HUDEP-2 (cell line): ENCODE measurements around the gene GPN2.

Source experiments
- DNase-seq, 76 experiments: peaks; one replicate each; lab custom pipeline; 2025; ENCODE audit not compliant: unreplicated experiment in 76 of 76; lab: John Stamatoyannopoulos, UW

The GPN2 gene

DNA sequence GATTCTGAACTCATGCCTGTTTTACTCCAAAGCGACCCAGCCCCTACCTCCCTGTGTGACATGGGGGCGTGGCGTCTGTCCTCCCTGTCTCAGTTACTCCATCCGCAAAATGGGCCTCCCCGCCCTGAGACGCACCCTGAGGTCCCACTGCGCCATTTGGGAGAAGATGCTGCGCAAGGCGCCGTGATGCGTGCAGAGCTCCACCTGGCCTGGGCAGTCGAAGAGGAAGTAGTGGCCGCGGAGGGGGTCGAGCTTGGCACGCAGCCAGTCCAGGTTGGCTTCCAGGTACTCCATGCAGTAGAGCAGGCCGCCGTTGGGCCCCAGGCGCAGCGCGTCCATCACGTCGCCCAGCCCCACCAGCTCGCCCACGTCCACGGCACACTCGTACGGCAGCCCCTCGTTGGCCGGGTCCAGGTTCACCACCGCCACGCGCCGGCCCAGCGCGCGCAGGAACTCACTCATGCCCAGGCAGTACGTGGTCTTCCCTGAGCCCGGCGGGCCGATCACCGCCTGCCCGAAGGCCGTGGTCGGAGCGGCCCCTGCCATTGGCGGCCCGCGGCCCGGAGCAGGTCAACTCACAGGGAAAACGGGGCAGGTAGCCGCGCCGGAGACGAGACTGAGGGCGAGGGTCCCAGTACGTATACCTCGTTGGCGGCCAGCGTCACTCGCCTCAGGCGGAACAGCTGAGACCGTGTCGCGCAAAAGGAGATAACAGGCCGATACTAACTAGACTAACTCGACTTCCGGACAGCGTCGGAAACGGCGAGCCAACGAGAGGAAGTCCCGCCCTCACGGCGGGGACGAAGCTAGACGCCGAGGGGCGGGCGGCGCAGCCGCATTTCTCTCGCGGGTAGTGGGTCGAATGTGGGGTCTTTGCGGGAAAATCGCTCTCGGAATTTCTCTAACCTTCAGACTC is at the start of gene GPN2:
TSS of gene GPN2 (minus strand) at position 733 of the 916 bp plus-strand sequence. CDS start at position 546, 187 bp downstream.
- peak in 73 of 76 experiments; percentile 38 to 83 (median 69) for DNase-seq

DNA sequence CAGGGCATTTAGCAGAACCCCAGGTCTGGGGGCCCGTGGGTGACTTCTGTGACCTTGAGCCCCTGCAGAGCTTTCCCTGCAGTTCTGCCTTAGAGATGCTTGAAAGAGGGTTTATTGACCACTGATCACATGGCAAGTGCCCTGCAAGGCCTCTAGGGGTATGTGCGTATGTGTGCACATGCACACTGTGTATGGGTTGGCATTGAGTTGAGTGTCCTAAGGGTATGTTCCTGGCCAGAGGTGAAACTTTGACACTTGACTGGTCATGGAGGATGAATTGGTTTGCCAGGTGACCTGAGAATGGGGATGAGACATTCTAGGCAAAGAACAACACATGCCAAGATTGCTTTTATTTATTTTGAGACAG is 48.6 kb upstream of the GPN2 start:
- DNase-seq, result no peak

DNA sequence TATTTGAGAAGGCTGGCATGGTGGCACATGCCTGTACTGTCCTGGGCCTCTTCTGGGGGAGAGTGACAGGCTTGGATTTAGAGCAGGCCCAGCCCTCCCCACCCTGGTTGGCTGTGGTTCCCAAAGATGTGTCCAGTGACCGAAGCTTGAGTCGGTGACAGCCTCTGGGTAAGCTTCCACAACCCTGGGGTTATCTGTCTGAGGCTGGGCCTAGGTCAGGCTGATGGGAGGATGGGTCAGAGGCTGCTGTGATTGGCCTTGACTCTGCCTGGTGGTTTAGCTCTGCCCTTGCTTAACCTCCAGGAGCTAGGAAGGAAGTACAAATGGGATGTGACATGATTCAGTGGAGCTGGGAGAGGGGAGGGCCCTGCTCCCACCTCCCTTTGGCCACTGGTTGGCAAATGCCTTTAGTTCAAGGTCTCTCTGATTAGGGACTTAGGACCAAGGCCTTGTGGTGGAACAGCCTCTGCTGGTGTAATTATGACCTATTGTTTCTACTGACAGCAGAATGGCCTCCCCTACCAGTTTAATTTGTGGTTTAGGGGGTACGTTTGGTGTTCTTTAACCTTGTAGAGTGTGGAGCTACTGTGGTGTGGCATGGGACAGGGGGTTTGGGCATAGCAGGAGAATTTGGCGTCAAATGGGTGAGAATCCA is 48.0 kb upstream of the GPN2 start:
- DNase-seq, result no peak

DNA sequence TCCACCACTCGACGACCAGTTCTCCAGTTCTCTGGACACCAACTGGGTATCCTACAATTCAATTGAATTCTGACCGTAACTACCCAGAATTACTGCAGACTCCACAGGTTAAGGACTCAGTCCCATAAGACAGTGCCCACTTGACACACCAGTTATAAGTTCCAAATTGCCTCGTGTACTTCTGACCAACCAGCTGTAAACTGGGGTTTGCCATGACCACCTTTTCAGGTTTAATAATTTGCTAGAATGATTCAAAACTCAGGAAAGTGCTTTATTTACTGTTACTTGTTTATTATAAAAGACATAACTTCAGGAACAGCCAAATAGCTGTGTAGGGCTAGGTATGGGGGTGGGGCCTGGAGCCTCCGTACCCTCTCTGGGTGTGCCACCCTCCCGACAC is 46.7 kb upstream of the GPN2 start:
- DNase-seq, result no peak

DNA sequence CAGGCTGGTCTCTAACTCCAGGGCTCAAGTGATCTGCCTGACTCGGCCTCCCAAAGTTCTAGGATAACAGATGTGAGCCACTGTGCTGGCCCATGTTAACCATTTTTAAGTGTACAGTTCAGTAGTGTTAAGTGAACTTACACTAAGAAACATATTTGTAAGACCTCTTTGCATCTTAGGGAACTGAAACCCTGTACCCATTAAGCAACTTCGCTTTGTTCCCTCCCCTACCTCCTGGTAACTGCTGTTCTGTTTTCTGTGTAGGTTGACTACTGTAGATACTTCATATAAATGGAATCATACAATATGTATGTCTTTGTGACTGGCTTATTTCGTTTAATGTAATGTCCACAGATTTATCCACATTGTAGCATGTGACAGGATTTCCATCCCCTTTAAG is 42.4 kb upstream of the GPN2 start:
- DNase-seq, result no peak

DNA sequence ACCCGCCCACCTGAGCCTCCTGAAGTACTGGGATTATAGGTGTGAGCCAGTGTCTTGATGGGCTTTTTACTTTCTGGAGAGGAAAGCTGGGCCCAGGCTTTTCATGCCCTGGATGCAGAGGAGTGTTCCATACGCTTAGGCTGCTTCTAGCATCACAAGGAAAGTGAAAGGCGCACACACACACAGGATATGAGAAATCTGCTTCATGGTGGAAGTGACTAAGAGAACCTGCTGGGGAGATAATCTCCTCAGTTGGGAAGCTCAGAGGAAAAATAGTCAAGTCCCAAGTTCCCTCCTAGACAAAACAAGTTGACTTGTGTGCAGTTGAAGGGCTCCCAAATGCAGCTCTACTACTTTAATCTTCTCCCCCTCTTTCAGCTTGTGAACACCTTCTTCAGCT is 33.6 kb upstream of the GPN2 start:
- no peak for DNase-seq

DNA sequence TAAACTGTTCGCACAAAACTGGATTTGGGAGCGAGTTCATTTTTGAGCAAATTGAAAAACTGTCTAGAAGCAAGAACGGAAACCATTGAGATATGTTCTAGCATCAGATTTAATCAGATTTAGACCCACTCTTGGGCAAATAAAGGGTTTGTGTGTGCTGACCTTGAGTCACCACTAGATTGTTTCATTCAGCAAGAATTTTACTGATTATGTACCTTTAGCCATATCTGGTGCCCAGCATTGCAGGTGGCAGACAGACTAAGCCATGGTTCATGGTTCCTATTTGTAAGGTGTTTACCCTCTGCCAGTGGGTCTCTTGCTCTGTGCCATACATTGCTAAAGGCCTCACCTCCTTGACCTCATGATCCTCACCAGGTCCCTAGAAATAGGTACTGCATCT is 32.8 kb upstream of the GPN2 start:
- DNase-seq, result no peak

DNA sequence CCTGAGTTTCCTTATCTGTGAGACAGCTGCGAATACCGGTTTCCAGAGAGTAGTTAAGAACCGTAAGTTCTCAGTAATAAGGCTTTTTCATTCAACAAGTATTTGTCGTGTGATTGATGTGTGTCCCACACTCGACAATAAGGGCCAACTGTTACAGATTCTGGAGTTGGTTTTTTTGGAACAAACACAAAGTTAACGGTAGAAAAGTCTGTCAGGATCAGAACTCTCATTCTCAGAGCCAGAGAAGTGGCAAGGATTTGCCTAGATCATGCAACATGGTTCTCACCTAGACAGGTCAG is 32.3 kb upstream of the GPN2 start:
- peak in 1 of 76 experiments; percentile 3 for DNase-seq

DNA sequence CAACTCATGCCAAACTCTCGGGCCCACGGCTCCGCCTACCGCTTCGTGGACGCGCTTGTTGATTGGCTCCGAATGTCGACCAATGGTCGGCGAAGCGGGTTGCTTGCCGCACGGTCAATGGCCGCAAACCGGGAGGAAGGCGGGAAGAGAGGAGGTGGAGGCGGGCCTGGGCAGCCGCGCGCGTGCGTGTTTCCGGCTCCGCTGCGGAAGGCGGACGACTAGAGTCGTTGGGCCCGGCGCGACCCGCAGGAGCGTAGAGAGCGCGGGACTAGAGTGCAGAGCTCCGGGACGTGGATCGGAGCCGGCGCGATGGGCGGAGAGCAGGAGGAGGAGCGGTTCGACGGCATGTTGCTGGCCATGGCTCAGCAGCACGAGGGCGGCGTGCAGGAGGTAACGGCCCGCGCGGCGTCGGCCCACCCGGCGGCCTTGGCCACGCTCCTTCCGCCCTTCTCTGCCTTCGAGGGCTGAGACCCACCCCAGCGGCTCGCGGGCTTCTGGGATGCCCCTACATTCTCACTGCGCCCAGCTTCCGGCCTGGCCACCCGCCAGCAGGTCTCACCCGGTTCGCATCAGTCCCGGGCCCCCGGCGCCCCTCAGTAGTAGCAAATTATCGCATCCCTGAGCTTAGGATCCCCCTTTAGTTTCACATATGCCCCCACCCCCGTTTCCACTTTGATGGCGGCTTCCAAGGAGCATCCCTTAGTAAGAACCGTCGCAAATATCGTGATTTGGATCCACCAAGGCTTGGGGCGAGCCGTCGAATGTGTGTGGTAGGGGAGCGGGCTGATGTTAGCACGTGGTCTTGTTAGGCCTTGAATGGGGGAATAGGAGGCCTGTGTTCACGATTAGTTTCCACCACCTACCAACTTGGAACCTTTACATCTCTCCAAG is 31.7 kb upstream of the GPN2 start, which contains the start of gene NUDC:
TSS of gene NUDC (plus strand) at position 204 of the 891 bp plus-strand sequence. CDS start at position 310, 106 bp downstream.
- peak in 75 of 76 experiments; percentile 17 to 98 (median 93) for DNase-seq

DNA sequence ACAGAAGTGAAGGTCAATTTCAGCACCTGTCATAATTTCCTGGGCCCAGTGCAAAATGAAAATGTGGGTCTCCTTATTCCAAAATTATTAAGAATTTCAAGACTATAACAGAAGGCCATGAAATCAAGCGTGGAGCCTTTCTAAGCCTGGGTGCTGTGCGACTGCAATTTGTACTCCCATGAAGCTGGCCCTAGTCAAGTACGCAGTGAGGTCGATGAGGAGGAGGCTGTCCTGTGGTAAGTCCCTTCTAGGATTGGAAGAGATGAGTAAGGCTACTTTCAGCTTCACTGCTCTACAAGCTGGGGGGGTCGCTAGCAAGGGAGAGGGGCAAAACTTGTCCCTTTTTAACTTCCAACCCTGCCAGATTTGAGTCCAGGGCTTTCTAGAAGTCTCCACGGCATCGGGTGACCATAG is 31.1 kb upstream of the GPN2 start:
- DNase-seq, result no peak

DNA sequence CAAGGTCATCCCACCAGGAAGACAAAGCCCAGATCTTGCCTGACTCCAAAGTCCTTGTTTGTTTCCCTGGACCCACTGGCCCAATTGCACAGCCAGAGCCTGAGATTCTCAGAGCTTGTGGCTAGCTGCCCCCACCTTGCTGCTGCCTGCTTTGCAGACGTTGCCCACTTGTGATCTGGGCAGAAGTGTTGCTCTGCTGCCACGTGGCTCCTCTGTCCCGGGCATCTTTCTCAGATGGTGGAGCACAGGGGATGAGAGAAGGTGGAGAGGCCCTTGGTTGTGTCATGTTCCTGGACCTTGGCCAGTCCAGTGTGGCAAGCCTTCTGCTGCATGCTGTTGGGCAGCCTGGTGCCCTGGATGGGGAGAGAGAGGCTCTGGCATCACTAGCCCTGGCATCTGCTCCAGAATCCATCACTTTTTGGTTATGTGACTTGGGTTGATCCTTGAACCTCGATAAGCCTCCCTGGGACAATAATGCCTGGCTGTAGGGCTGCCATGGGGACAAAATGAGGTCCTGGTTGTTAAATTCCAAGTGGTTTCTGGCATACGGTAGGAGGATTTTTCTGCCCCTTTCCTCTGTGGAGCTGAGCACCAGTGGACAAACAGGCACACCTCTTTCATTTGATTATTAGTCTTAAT is 25.2 kb upstream of the GPN2 start:
- peak in 10 of 76 experiments; percentile 2 to 25 (median 13) for DNase-seq

DNA sequence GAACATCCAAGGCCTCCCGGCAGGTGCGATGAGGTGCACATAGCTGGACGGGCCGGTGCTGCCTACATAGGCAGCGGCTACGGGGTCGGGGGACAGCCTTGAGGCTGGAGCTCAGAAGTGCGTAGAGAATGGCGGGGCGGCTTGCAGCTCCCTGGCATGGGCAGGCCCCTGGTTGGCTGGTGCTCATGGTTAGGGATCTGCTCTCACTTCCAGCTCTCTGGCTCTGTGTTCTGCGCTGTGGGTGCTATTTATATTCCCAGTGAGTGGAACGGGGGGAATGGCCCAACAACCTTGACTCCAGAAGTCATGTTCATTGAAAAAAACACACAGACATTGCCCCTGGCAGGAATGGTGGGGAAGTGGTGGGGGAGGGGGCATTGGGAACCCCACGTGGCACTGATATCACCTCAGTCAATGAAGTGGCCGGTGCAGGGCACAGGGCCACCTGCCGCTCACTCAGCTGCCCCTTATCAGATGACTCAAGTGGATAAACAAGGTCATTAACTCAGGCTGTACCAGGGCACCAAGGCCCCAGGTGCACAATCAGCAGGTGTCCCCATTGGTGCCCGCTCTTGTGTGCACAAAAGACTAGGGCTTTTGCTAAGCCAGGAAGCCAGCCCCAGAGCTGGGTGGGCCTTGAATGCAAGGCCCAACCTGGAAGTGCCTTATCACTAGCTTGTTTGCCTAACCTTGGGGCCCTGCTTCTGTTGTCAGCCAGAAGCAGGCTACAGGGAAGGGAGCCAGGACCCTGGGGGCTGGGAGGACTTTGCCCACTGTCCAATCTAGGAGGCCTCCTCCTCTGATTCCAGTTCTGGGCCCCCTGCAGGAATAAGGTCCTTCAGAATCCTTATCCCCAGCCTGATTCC is 23.9 kb upstream of the GPN2 start, which contains the start of gene NR0B2:
TSS of gene NR0B2 (minus strand) at position 222 of the 866 bp plus-strand sequence. CDS start at position 187, 35 bp downstream.
- peak in 68 of 76 experiments; percentile 10 to 80 (median 58) for DNase-seq

DNA sequence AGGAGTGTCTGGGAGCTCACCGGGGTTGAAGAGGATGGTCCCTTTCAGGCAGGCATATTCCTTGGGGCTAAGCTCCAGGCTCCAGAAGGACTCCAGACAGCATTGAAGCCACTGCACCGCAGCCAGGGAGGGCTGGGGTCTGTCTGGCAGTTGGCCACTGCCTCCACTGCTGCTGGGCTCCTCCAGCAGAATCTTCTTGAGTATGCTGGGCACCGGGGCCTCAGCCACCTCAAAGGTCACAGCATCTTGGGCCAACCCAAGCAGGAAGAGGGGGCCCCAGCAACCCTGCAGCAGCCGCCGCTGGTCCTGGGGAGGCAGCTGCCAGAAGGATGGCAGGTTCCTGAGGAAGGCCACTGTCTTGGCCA is 23.3 kb upstream of the GPN2 start:
- peak in 2 of 76 experiments; percentile 6 to 37 for DNase-seq

DNA sequence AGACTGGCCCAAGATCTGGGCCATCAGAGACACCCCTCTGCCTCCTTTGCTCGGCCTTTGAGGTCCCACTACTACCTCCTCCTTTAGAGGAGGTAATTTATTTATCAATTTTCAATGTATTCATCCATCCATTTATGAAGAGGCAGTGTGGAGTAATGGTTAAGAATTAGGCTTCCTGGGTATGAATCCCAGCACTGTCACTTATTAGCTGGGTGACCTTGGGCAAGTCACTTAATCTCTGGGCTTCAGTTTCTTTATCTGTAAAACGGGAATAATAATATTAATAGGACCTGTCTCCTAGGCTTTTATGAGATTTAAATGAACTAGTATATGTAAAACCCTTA is 22.0 kb upstream of the GPN2 start:
- no peak for DNase-seq

DNA sequence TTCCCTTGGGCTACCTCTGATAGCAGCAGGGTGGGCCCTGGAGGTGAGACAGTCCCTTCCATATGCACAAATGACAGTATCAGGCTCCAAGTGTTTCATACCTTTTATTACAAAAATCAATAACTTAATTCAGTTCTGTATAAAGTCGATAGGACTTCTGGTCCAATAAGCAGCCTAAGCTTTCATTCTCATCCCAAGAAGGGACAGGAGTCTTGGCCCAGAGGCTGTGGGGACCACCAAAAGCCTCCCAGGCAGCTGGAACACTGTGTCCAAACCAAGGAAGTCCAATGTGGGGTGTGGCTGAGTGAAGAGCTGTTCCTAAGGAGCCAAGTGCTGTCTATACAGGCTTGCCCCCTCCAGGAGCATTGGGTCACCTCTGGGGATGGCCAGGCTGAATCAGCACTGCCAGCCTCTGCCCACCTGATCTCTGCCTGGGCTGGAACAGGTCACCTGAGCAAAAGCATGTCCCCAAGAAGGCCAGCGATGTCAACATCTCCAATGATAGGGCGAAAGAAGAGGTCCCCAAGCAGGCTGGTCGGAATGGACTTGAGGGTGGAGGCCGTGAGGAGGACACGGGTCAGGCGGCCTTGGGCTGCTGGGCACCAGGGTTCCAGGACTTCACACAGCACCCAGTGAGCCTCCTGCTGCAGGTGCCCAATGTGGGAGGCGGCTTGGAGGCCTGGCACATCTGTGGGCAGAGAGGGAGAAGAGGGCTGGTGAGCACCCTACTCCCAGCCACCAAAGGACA is 21.5 kb upstream of the GPN2 start:
- DNase-seq, result no peak

DNA sequence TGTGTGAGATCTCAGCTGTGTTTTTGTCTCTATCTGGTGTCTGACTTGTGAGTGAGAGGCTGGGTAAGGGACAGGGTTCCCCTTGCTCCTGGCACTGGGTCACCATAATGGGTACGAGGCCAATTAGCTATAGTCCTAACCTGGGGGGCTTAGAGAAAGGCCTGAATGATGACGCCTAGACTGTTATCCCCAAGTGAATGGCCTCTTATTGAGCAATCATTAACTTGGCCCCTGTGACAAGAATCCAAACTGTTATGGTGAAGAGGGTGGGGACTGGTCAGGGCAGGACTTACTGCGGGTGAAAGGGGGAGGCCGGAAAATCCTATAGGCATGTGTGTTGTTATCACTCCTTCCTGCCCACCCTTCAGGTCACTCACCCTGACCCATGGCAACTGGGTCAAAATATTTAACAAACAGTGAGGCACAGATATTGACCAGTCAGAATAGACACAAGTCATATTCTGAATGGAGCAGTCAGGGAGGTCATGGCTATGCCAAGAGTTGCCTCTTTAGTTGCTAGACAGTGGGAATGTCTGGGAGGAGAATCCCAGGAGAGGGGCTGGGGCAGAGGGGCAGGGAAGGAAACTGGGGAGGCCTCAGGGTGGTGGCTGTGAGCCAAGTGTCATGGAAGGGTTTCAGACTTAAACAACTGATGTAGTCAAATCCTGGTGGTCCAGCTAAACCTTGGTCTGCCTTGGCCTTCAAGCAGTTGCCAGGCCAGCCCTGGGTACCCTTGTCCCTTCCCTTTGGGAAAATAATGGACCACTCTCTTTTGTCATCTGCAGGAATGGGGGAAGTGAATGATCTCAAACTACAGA is 20.5 kb upstream of the GPN2 start:
- DNase-seq, result no peak

DNA sequence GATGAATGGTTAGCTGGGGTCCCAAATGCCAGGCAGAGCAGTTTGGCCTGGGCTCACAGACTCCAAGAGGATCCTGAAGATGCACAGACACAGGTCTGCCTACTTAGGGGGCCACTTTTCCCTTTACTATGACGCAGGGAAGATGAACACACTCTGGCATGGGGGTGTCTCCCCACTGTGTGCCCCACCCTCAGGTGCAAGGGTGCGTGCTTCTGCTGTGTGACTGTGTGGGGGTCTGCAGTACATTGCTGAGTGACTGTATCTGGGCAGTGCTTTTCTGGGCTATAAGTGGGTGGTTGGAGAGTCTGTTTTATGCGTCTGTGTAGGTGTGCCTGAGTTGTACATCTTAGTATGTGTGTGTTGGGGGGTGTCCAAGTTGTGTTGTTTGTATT is 19.9 kb upstream of the GPN2 start:
- DNase-seq, result no peak
